Measurements from ENCODE around the gene GDA. TPM values are rescaled to one million over a fixed set of nuclear protein-coding genes. Genes with fewer than 3 reads are reported as not detected.
"Not testable (repeated sequence)": the region's sequence is repeated elsewhere in the genome, so short reads cannot be mapped to it uniquely, and the experiment has no call there.

The GDA gene
- total and polyA plus RNA-seq, 8 donors: 0.25 to 7.5 (median 3.5) TPM; not detected in 2

- no peak for DNase-seq
- WGBS, 5 donors: 36 to 63% (median 58%) methylated on average over 2 of the region's 2 CpGs
- peaks cover 0 to 5% (median 0%) of the 10 kb centered on the region in 3 donors for H3K27me3 ChIP-seq
These were observed 112.8 kb downstream of the GDA start for GRCh38 chr9:72262063-72262462.

GRCh38 chr9:72263572-72263971 is 114.3 kb downstream of the GDA start:
- WGBS, 5 donors: 78 to 100% (median 85%) methylated on average over 1 of the region's 1 CpG
- intact Hi-C loops (cut with DNase I; ENCODE audit: low total_unique reads): loop anchor here (5.0 kb wide), 1 partner anchor 221 kb away; no protein-coding TSS in a partner anchor
- Histone ChIP-seq H3K4me1 (no peaks in the 10 kb centered on the region), H3K27ac (no peak overlapping the region), H3K4me3 (no peak overlapping the region), H3K27me3 (no peaks in the 10 kb centered on the region), H3K9me3 (no peaks in the 10 kb centered on the region), H3K36me3 (no peaks in the 10 kb centered on the region)
- no peak for TF ChIP-seq CTCF (IDR thresholded peaks at IDR 0.05)
- DNase-seq: no peak

More at GRCh38 chr9:72262063-72262462, 112.8 kb downstream of the GDA start:
- H3K9me3 ChIP-seq: no peaks in the 10 kb centered on the region
- H3K4me3 ChIP-seq: no peak overlapping the region
- TF ChIP-seq POLR2A (IDR thresholded peaks at IDR 0.05) (no peak), EP300 (IDR thresholded peaks at IDR 0.05) (no peak), CTCF (IDR thresholded peaks at IDR 0.05) (no peak)
- H3K4me1 ChIP-seq: no peaks in the 10 kb centered on the region
- no peaks in the 10 kb centered on the region for H3K36me3 ChIP-seq
- intact Hi-C loops (cut with DNase I; ENCODE audit: low total_unique reads): loop anchor here (5.0 kb wide), 1 partner anchor 220 kb away; no protein-coding TSS in a partner anchor
- no peak overlapping the region for H3K27ac ChIP-seq

GRCh38 chr9:72268961-72269360 is 119.7 kb downstream of the GDA start:
- H3K9me3 ChIP-seq: no peaks in the 10 kb centered on the region
- no peaks in the 10 kb centered on the region for H3K4me1 ChIP-seq
- WGBS, 5 donors: 50 to 83% (median 72%) methylated on average over 3 of the region's 3 CpGs
- H3K36me3 ChIP-seq: no peaks in the 10 kb centered on the region
- no peak overlapping the region for H3K27ac ChIP-seq
- H3K4me3 ChIP-seq: no peak overlapping the region
- no peak for TF ChIP-seq EP300 (IDR thresholded peaks at IDR 0.05)
- no peak for TF ChIP-seq POLR2AphosphoS5 (IDR thresholded peaks at IDR 0.05)
- no peak for TF ChIP-seq POLR2A (IDR thresholded peaks at IDR 0.05)
- TF ChIP-seq CTCF (IDR thresholded peaks at IDR 0.05): no peak
- H3K27me3 ChIP-seq: no peaks in the 10 kb centered on the region
- no peak for DNase-seq
- intact Hi-C loops (cut with DNase I; ENCODE audit: low total_unique reads): no loop called here

GRCh38 chr9:72270359-72270758 is 121.1 kb downstream of the GDA start:
- not testable (repeated sequence) for H3K9me3 ChIP-seq, H3K27me3 ChIP-seq, H3K27ac ChIP-seq, DNase-seq, H3K4me1 ChIP-seq, H3K4me3 ChIP-seq, H3K36me3 ChIP-seq
- WGBS, 5 donors: 93 to 98% (median 97%) methylated on average over 3 of the region's 3 CpGs
- intact Hi-C loops (cut with DNase I; ENCODE audit: low total_unique reads): loop anchor here (5.0 kb wide), 1 partner anchor 233 kb away; no protein-coding TSS in a partner anchor

GRCh38 chr9:72271613-72272478 is 122.6 kb downstream of the GDA start:
- no peak overlapping the region for H3K27ac ChIP-seq
- peak; percentile 37 to 80 for DNase-seq
- H3K4me3 ChIP-seq: no peak overlapping the region
- no peaks in the 10 kb centered on the region for H3K4me1 ChIP-seq
- no peaks in the 10 kb centered on the region for H3K9me3 ChIP-seq
- 39 to 44% (median 40%) methylated on average over 9 of the region's 9 CpGs for WGBS, 5 donors
- no peaks in the 10 kb centered on the region for H3K36me3 ChIP-seq
- intact Hi-C loops (cut with DNase I; ENCODE audit: low total_unique reads): loop anchor here (5.0 kb wide), 1 partner anchor 235 kb away; no protein-coding TSS in a partner anchor
- TF ChIP-seq POLR2A (IDR thresholded peaks at IDR 0.05) (no peak), CTCF (IDR thresholded peaks at IDR 0.05) (peak in 5 of 7 experiments; percentile 35 to 86 (median 75))
- no peaks in the 10 kb centered on the region for H3K27me3 ChIP-seq
